Kidney epithelial cell (primary cell): ENCODE results near the gene MAN2A1. TPM values are rescaled to one million over a fixed set of nuclear protein-coding genes. Genes with fewer than 3 reads are reported as not detected.
A peak's percentile ranks its signal among the peaks of the same experiment; 100 is the strongest.

Source experiments
- DNase-seq: peaks from one replicate; pipeline ENCODE4 v3.0.0-alpha.2; 2010; ENCODE audit warnings: low read depth
- H3K27me3 ChIP-seq: 2 replicates; pipeline ENCODE4 v1.6.0; 2011; ENCODE audit warnings: low read length; ENCODE audit not compliant: control insufficient read depth, insufficient read depth
- H3K36me3 ChIP-seq: 2 replicates; pipeline ENCODE4 v1.5.1; 2011; ENCODE audit warnings: low read length; ENCODE audit not compliant: control insufficient read depth, insufficient read depth
- H3K4me3 ChIP-seq: 2 replicates; pipeline ENCODE4 v1.5.1; 2011; ENCODE audit warnings: low read depth, mild to moderate bottlenecking, control low read depth, low read length
- total RNA-seq: library from RNA; depleted of rRNA; stranded (reverse); fragments of >200 nt; gene quantifications from 2 replicates; pipeline ENCODE4 v1.2.3, GENCODE V29; 2015
- TF ChIP-seq, protein P1 (sequence below): IDR thresholded peaks from 2 replicates; pipeline ENCODE4 v1.5.1; 2011; ENCODE audit warnings: mild to moderate bottlenecking, moderate library complexity, low read length, control low read depth, inconsistent platforms; ENCODE audit not compliant: insufficient read depth, poor library complexity, severe bottlenecking

The MAN2A1 gene
- total RNA-seq, 1 donor from 2014 or later = 53.1 TPM

DNA sequence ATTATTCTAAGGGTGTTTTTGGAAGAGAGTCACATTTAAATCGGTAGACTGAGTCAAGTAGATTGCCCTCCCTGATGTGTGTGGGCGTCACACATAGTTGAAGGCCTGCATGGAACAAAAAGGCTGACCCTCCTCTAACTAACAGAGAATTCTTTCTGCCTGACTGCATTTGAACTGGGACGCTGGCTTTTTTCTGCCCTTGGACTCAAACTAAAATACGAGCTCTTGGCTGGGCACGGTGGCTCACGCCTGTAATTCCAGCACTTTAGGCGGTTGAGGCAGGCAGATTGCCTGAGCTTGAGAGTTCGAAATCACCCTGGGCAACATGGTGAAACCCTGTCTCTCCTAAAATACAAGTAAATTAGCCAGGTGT lies 209.4 kb downstream of the MAN2A1 start:
- Histone ChIP-seq H3K27me3 (no peaks in the 10 kb centered on the region), H3K4me3 (no peak overlapping the region), H3K36me3 (no peaks in the 10 kb centered on the region)
- TF ChIP-seq, protein P1, sequence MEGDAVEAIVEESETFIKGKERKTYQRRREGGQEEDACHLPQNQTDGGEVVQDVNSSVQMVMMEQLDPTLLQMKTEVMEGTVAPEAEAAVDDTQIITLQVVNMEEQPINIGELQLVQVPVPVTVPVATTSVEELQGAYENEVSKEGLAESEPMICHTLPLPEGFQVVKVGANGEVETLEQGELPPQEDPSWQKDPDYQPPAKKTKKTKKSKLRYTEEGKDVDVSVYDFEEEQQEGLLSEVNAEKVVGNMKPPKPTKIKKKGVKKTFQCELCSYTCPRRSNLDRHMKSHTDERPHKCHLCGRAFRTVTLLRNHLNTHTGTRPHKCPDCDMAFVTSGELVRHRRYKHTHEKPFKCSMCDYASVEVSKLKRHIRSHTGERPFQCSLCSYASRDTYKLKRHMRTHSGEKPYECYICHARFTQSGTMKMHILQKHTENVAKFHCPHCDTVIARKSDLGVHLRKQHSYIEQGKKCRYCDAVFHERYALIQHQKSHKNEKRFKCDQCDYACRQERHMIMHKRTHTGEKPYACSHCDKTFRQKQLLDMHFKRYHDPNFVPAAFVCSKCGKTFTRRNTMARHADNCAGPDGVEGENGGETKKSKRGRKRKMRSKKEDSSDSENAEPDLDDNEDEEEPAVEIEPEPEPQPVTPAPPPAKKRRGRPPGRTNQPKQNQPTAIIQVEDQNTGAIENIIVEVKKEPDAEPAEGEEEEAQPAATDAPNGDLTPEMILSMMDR = no peak
- no peak for DNase-seq

- Histone ChIP-seq H3K36me3 (no peaks in the 10 kb centered on the region), H3K27me3 (no peaks in the 10 kb centered on the region), H3K4me3 (no peak overlapping the region)
- DNase-seq = no peak
- TF ChIP-seq, protein P1 = no peak
Observed at GRCh38 chr5:109900461-109900860, 210.7 kb downstream of the MAN2A1 start.

GRCh38 chr5:109900911-109901627 lies 211.3 kb downstream of the MAN2A1 start:
- Histone ChIP-seq H3K4me3 (no peak overlapping the region), H3K27me3 (no peaks in the 10 kb centered on the region), H3K36me3 (no peaks in the 10 kb centered on the region)
- no peak for DNase-seq
- TF ChIP-seq, protein P1 = no peak

- no peak for DNase-seq
- TF ChIP-seq, protein P1 = no peak
- no peaks in the 10 kb centered on the region for H3K36me3 ChIP-seq
- H3K27me3 ChIP-seq = no peaks in the 10 kb centered on the region
- H3K4me3 ChIP-seq = no peak overlapping the region
Observed at GRCh38 chr5:109901628-109901981, 211.9 kb downstream of the MAN2A1 start.

DNA sequence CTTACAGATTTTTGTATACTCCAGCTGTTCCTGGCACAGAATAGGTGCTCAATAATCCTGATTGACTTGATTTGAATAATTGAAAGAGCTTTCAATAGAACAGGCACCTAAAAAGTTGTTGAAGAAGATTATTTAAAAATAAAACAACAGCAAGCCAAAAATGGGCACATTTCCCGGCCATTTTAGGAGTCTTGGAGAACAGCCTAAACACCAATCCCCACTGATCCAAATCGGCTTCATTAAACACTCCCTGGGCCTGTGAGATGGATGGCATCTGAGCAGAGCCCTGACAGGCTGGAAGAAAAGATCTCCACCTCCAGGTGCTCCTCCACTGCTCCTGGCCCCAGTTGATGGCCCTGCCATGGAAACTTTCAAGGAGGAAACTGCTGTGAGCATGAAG lies 213.3 kb downstream of the MAN2A1 start:
- no peak overlapping the region for H3K4me3 ChIP-seq
- DNase-seq = no peak
- TF ChIP-seq, protein P1 = no peak
- no peaks in the 10 kb centered on the region for H3K27me3 ChIP-seq
- no peaks in the 10 kb centered on the region for H3K36me3 ChIP-seq

DNA sequence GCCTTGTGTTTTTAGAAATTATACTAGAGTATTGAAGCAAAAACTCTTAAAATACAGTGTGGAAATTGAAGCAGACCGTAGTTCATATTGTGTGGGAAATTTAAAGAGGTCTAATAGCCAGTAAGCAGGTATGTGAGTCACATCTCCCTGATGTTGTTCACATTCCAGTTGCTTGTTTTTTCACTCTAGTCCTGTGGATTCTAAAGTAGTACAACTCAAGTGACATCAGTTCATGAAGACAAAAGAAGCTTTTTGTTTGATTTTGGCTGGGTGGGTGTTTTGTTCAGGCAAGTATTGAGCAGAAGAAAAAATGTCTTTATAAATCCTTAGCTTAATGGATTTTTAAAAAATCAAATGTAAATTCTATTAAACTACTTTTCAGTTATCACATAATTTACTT lies 216.2 kb downstream of the MAN2A1 start:
- TF ChIP-seq, protein P1 = no peak
- H3K4me3 ChIP-seq = no peak overlapping the region
- no peaks in the 10 kb centered on the region for H3K36me3 ChIP-seq
- DNase-seq = peak; percentile 37
- no peaks in the 10 kb centered on the region for H3K27me3 ChIP-seq
